GM19043 (cell line): Measurements from ENCODE around the gene FKBP2.

Source experiments
- ATAC-seq: cut with Tn5 transposase; IDR thresholded peaks from one replicate; pipeline ENCODE4 v1.9.1; 2021; ENCODE audit warnings: low read depth; ENCODE audit not compliant: unreplicated experiment

FKBP2 gene

GRCh38 chr11:64260147-64260708 lies 19.3 kb downstream of the FKBP2 start:
- no peak for ATAC-seq

DNA sequence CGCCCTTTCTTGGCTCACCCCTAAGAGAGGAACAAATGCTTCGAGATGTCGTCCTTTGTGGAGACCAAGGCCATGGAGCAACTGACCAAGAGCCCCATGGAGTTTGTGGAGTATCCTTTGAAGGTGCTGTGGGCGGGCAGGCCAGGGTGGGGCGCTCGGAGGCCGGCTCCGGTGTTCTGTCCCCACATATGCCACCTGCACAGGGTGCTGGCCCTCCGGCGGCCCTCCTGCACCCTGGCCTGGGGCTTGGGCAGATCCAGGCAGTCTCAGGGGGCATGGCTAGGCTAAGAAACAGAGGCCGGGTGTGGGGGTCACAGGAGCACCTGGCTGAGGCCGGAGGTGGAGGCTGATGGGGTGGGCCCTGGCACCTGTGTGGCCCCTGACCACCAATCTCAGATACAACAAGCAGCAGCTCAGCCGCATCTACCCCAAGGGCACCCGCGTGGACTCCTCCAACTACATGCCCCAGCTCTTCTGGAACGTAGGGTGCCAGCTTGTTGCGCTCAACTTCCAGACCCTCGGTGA lies 20.7 kb downstream of the FKBP2 start:
- ATAC-seq, result no peak

- ATAC-seq, result no peak
These were observed 21.5 kb downstream of the FKBP2 start for GRCh38 chr11:64262271-64263002.

GRCh38 chr11:64263021-64263946 lies 22.4 kb downstream of the FKBP2 start:
- no peak for ATAC-seq

- no peak for ATAC-seq
These were observed 23.0 kb downstream of the FKBP2 start for GRCh38 chr11:64263947-64264317.

DNA sequence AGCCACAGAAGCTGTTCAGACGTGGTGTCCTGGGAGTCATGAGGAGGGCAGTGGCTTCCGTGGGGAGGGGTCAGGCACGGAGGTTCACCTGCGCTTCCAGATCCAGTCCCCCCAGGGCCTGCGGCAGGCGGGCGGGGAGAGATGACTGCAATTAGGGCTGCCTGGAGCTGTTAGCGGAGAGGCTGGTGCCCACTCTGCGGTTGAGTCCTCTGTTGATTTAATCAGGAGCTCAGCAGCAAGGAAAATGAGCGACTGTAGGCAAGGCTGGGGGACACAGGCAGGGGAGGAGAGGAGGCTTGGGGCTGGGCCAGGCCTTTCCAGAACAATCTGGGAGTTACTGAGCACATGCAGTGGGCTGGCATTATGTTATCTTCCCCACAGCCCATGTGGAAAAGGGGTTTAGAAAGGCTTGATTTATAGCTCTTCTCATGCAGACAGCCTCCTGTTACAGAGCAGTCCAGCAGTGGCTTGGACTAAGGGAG lies 23.5 kb downstream of the FKBP2 start:
- no peak for ATAC-seq

DNA sequence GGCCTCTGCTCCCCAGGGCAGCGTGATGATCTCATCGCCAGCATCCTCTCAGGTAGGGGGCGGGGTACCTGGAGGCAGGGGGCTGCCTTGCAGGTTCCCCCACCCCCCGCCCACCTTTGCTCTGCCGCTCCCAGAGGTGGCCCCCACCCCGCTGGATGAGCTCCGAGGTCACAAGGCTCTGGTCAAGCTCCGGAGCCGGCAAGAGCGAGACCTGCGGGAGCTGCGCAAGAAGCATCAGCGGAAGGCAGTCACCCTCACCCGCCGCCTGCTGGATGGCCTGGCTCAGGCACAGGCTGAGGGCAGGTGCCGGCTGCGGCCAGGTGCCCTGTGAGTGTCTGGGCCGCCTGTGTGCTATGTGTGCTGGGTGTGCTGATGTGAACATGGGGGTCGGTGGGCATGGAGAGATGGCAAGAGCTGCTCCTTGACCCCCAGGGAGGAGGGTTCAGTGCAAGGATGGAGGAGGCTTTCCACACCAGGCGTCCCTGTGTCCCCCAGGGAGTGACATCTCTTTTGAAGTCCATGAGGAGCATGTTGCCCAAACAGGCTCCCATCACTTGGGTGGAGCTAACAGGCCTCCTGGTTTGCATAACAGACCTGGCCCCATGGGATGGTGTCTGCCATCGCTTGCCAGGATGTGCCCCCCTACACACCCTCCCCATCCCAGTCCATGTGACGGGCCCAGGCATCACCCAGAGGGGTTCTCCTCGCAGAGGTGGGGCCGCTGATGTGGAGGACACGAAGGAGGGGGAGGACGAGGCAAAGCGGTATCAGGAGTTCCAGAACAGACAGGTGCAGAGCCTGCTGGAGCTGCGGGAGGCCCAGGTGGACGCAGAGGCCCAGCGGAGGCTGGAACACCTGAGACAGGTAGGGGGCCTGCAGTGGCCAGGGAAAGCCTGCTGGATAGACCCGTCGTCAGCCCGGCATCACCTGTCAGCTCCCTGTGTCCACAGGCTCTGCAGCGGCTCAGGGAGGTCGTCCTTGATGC lies 24.6 kb downstream of the FKBP2 start:
- no peak for ATAC-seq

GRCh38 chr11:64266339-64266738 lies 25.4 kb downstream of the FKBP2 start:
- no peak for ATAC-seq

GRCh38 chr11:64267207-64267945 lies 26.5 kb downstream of the FKBP2 start:
- no peak for ATAC-seq

GRCh38 chr11:64268025-64268892 lies 27.4 kb downstream of the FKBP2 start:
- ATAC-seq, result no peak

DNA sequence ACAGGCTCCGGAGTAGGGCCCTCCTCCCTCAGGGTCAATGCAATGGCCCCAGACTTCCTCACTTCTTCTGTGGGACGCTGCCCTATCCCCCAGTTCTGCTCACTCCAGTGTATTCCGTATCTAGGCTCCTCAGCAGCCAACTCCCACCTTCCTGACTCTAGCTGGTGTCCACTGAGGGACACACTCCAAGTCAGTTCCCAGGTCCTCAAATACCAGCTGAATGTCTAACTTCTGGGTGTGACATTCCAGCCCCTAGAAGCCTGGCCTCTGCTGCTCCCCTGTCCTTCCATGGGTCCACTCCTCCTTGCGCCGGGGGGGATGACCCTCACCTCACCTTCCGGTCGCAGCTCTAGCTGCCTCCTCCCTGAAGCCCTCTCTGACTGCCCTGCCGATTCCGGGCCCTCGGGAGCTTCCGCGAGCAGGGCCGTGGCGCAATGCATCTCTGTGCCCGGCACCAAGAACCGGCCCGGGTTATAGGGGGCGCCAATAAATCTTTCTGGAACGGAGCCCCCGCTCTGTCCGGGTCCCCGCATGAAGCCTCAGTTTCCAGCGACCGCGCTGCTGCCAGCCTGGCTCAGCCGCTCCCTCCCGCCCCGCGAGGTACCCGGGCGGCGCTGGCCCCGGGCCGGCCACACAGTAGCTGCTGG lies 28.1 kb downstream of the FKBP2 start:
- ATAC-seq, result no peak

- peak; percentile 69 for ATAC-seq
These were observed 28.8 kb downstream of the FKBP2 start for GRCh38 chr11:64269540-64270220.

DNA sequence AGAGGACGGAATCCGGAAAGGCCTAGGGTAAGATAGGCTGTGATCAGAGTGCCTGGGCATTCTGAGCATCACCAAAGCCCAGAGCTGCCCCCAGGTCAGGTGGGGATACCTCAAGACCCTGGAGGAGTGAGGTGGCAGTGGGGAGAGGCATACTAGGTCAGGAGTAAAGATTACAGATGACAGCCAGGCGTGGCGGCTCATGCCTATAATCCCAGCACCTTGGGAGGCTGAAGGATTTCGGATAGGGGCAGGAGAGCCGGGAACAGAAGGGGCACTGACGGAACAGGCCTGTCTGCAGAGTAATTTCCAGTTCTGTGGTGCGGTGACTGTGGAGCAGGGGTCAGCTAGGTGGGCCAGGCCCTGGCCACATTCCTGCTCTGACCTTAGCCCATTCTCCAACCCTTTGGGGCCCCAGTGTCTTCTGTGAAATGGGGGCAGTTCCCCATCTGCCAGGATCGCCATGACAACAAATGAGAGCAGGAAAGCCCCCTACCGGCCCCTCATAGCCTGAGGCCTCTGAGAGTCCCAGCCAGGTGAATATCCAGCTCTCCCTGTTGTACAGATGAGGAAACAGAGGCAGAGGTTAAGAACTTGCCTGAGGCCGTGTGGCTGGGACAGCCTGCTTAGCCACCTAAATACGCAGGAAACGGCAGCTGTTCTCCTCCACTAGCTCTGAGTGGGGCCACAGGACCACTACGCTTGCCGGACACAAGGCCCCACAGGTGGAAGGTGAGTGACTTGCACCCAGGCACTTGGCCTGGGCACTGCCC lies 34.3 kb downstream of the FKBP2 start:
- no peak for ATAC-seq

DNA sequence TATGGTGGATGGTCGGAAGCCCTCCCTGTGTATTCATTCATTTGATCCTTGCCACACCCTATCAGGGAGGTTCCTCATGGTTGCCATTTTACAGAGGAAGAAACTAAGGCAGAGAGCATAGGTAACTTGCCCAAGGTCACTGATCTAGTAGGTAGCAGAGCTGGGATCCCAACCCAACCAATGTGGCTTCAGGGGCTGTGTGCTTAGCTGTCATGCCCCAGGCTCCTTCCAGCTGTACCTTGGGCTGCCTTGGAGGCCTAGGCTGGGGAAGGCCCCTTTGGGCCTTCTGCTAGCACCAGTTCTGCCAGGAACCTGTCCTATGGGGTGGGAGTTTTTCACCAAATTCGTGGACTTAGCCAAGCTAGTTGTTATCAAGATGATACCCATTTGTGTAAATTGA lies 34.9 kb downstream of the FKBP2 start:
- no peak for ATAC-seq

GRCh38 chr11:64276653-64277431 lies 35.9 kb downstream of the FKBP2 start:
- no peak for ATAC-seq
